Neutrophil (primary cell): ENCODE data around the gene NUCB2.
"Not testable (repeated sequence)": the region's sequence is repeated elsewhere in the genome, so short reads cannot be mapped to it uniquely, and the experiment has no call there.

Experiments
- H3K27ac ChIP-seq: fragments of 200-600 bp; sonication (generic); 2 replicates; pipeline ENCODE4 v1.5.1; 2016; ENCODE audit warnings: mild to moderate bottlenecking, moderate library complexity
- H3K27me3 ChIP-seq: fragments of 200-600 bp; sonication (generic); 2 replicates; pipeline ENCODE4 v1.6.0; 2016; ENCODE audit warnings: mild to moderate bottlenecking
- H3K36me3 ChIP-seq: fragments of 200-600 bp; sonication (generic); 2 replicates; pipeline ENCODE4 v1.5.1; 2017
- H3K4me1 ChIP-seq, 2 experiments: fragments of 200-600 bp in 1 of 2; sonication (generic) in 1 of 2; 1 replicate in 1 of 2; 2 replicates in 1 of 2; pipeline versions ENCODE4 v1.5.1 to v1.6.1; 2013 to 2016; ENCODE audit warnings: low read depth in 1 of 2, low read length in 1 of 2, mild to moderate bottlenecking in 1 of 2, moderate library complexity in 1 of 2; ENCODE audit not compliant: control insufficient read depth in 1 of 2, insufficient read depth in 1 of 2
- H3K4me3 ChIP-seq, 2 experiments: fragments of 200-600 bp in 1 of 2; sonication (generic) in 1 of 2; 1 replicate in 1 of 2; 2 replicates in 1 of 2; pipeline ENCODE4 v1.5.1; 2013 to 2016; ENCODE audit warnings: low read depth in 1 of 2, low read length in 1 of 2, mild to moderate bottlenecking in 1 of 2, moderate library complexity in 1 of 2
- H3K9me3 ChIP-seq: fragments of 200-600 bp; sonication (generic); 2 replicates; pipeline ENCODE4 v1.5.1; 2016
- CTCF ChIP-seq: fragments of 200-600 bp; sonication (generic); IDR thresholded peaks from 2 replicates; pipeline ENCODE4 v1.5.1; 2016; ENCODE audit warnings: antibody characterized with exemption

The NUCB2 gene

DNA sequence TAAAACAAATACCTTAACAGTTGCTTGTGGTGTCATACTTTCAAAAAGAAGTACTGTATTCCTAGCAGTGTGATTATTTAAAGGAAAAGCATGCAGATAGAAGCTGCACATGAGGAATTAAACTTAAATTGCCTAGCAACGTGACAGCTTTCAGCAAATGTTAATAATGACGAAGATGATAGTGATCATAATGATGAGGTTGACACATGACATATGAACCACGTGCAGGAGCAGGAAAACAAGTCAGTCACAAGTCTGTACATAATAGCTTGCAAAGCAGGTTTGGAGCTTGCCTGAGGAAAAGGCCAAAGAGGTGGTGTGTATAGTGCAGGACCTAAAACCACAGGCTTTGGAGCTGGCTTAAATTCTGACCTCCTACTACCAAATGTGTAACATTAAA, 38.2 kb upstream of the NUCB2 start:
- Histone ChIP-seq H3K27ac (no peak overlapping the region), H3K4me3 (no peak overlapping the region), H3K9me3 (no peaks in the 10 kb centered on the region), H3K36me3 (no peaks in the 10 kb centered on the region), H3K4me1 (no peaks in the 10 kb centered on the region), H3K27me3 (no peaks in the 10 kb centered on the region)
- TF ChIP-seq CTCF = no peak

DNA sequence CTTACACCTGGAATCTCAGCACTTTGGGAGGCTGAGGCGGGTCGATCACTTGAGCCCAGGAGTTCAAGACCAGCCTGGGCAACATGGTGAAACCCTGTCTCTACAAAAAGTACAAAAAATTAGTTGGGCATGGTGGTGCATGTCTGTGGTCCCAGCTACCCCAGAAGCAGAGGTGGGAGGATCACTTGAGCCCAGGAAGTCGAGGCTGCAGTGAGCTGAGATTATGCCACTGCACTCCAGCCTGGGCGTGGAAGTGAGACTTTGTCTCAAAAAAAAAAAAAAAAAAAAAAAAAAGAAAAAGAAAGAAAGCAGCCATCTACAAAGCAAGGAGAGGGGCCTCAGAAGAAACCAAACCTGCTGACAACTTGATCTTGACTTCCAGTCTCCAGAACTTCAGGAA, 36.6 kb upstream of the NUCB2 start:
- not testable (repeated sequence) for H3K36me3 ChIP-seq, H3K9me3 ChIP-seq, H3K27ac ChIP-seq, H3K27me3 ChIP-seq, H3K4me3 ChIP-seq
- H3K4me1 ChIP-seq = peaks cover 7 to 12% of the 10 kb centered on the region in 2 experiments

DNA sequence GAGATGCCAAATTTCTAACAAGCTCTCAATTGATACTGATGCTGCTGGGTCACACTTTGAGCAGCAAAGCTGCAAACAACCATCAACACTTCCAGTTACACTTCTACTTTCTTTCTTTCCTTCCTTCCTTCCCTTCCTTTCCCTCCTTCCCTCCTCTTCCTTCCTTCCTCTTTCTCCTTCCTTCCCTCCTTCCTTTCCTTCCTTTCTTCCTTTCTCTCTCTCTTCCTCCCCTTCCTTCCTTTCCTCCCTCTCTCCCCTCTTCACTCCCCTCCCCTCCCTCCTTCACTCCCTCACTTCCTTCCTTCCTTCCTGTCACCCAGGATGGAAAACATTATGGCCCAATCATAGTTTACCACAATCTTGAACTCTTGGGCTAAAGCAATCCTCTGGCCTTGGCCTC, 35.8 kb upstream of the NUCB2 start:
- Histone ChIP-seq H3K4me1 (peaks cover 8 to 12% of the 10 kb centered on the region in 2 experiments), H3K27ac (no peak overlapping the region), H3K9me3 (no peaks in the 10 kb centered on the region), H3K36me3 (no peaks in the 10 kb centered on the region), H3K27me3 (no peaks in the 10 kb centered on the region), H3K4me3 (no peak overlapping the region)
- TF ChIP-seq CTCF = no peak

GRCh38 chr11:17242954-17243353, 33.6 kb upstream of the NUCB2 start:
- peaks cover 8 to 12% of the 10 kb centered on the region in 2 experiments for H3K4me1 ChIP-seq
- not testable (repeated sequence) for H3K9me3 ChIP-seq, H3K27ac ChIP-seq

GRCh38 chr11:17244046-17244445, 32.5 kb upstream of the NUCB2 start:
- no peaks in the 10 kb centered on the region for H3K36me3 ChIP-seq
- no peak overlapping the region for H3K4me3 ChIP-seq
- H3K4me1 ChIP-seq = peaks cover 8 to 12% of the 10 kb centered on the region in 2 experiments
- TF ChIP-seq CTCF = no peak
- no peak overlapping the region for H3K27ac ChIP-seq
- H3K27me3 ChIP-seq = no peaks in the 10 kb centered on the region
- H3K9me3 ChIP-seq = no peaks in the 10 kb centered on the region

More at GRCh38 chr11:17242954-17243353, 33.6 kb upstream of the NUCB2 start:
- H3K27me3 ChIP-seq, H3K36me3 ChIP-seq, H3K4me3 ChIP-seq: not testable (repeated sequence)

- Histone ChIP-seq H3K4me3 (no peak overlapping the region), H3K27ac (no peak overlapping the region), H3K4me1 (no peaks in the 10 kb centered on the region), H3K9me3 (no peaks in the 10 kb centered on the region), H3K36me3 (no peaks in the 10 kb centered on the region), H3K27me3 (no peaks in the 10 kb centered on the region)
- TF ChIP-seq CTCF = no peak
Observed at GRCh38 chr11:17250561-17251350, 25.8 kb upstream of the NUCB2 start.
